ENCODE results near the gene CIPC. TPM values are rescaled to one million over a fixed set of nuclear protein-coding genes. Genes with fewer than 3 reads are reported as not detected.

CIPC gene
- total and polyA plus RNA-seq, 2 donors (not counting 1 experiment from before 2014, with no cell fraction given), result 13.3 to 47.0 TPM

- Histone ChIP-seq H3K4me3 (ENCODE audit: control extremely low read depth in 1 of 5, extremely low read depth in 1 of 5, insufficient read depth in 1 of 5, low read depth in 2 of 5, low read length in 4 of 5) (peak overlapping the region in 3 of 5 experiments; percentile 21 to 41 (median 41)), H3K36me3 (replicated peaks in 1 of 2; ENCODE audit: control extremely low read depth in 1 of 2, control insufficient read depth in 1 of 2, extremely low read depth in 1 of 2, insufficient read depth in 2 of 2, low read length in 1 of 2) (no peaks in the 10 kb centered on the region), H3K27ac (ENCODE audit: low read length in 2 of 2) (no peak overlapping the region), H3K27me3 (replicated peaks in 1 of 4; ENCODE audit: control extremely low read depth in 1 of 4, control insufficient read depth in 3 of 4, insufficient read depth in 4 of 4, low read length in 3 of 4) (peaks cover 0 to 77% (median 56%) of the 10 kb centered on the region in 4 experiments), H3K9ac (ENCODE audit: low read length) (peak overlapping the region; percentile 21), H3K4me2 (replicated peaks; ENCODE audit: low read depth, low read length, poor library complexity, severe bottlenecking) (peak overlapping the region; percentile 67), H3K9me3 (ENCODE audit: control extremely low read depth in 1 of 3, control insufficient read depth in 2 of 3, insufficient read depth in 1 of 3, low read length in 2 of 3) (peaks cover 0 to 19% (median 0%) of the 10 kb centered on the region in 3 donors), H3K79me2 (ENCODE audit: control insufficient read depth, insufficient read depth, low read length) (no peaks in the 10 kb centered on the region), H3K4me1 (ENCODE audit: control insufficient read depth in 2 of 2, insufficient read depth in 2 of 2, low read length in 2 of 2) (peaks cover 34 to 40% of the 10 kb centered on the region in 2 donors), H4K20me1 (ENCODE audit: control insufficient read depth, insufficient read depth, low read length, poor library complexity, severe bottlenecking) (no peaks in the 10 kb centered on the region), H2AFZ (ENCODE audit: insufficient read depth, low read depth, low read length, poor library complexity, severe bottlenecking) (peak overlapping the region; percentile 35)
- Mint-ChIP-seq H3K4me3 (peak overlapping the region; percentile 85), H3K27ac (no peak overlapping the region), H3K4me1 (peaks cover 26% of the 10 kb centered on the region), H3K27me3 (peaks cover 80% of the 10 kb centered on the region), H3K9me3 (ENCODE audit: insufficient read depth) (no peaks in the 10 kb centered on the region)
- 3% methylated on average over 64 of the region's 67 CpGs for WGBS (ENCODE audit: insufficient coverage)
- DNase-seq (peak; percentile 43), ATAC-seq (ENCODE audit: low read depth) (no peak)
- CTCF ChIA-PET, result interaction anchor here (0.5 to 4.9 kb wide), 8 partner anchors 9 to 572 kb away, joined by 3 to 18 read pairs (median 5); no protein-coding TSS in a partner anchor
- intact Hi-C loops (cut with micrococcal nuclease), result no loop called here
- TF ChIP-seq EZH2 (IDR thresholded peaks at IDR 0.05; ENCODE audit: borderline replicate concordance, insufficient read depth, low read depth, low read length, poor library complexity, severe bottlenecking) (no peak), CTCF (IDR thresholded peaks at IDR 0.05) (no peak)
- POLR2A ChIA-PET, result no interaction called here
These were observed 42.5 kb downstream of the CIPC start for GRCh38 chr14:77140359-77141213.

Measured in B cell (primary cell).